HG03521 (cell line): Measurements from ENCODE around the gene IGF1R.

ENCODE experiments used
- ATAC-seq: cut with Tn5 transposase; IDR thresholded peaks from one replicate; pipeline ENCODE4 v1.9.1; 2021; ENCODE audit warnings: mild to moderate bottlenecking, moderate library complexity; ENCODE audit not compliant: unreplicated experiment

IGF1R gene

DNA sequence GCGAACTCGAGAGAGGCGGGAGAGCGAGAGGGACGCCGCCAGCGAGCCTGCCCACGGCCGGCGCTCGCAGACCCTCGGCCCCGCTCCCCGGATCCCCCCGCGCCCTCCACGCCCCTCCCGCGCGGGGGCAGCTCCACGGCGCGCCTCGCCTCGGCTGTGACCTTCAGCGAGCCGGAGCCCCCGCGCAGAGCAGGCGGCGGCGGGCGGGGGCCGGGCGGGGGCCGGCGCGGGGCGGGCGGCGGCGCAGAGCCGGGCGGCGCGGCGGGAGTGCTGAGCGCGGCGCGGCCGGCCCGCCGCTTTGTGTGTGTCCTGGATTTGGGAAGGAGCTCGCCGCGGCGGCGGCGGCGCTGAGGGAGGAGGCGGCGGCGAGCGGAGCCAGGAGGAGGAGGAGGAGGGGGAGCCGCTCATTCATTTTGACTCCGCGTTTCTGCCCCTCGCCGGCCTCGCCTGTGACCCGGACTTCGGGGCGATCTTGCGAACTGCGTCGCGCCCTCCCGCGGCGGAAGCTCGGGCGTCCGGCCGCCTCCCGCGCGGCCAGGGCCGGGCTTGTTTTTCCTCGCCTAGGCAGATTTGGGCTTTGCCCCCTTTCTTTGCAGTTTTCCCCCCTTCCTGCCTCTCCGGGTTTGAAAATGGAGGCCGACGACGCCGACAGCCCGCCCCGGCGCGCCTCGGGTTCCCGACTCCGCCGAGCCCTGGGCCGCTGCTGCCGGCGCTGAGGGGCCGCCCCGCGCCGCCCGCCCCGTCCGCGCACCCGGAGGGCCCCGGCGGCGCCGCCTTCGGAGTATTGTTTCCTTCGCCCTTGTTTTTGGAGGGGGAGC lies 524 bp downstream of the IGF1R start:
- peak; percentile 21 for ATAC-seq

DNA sequence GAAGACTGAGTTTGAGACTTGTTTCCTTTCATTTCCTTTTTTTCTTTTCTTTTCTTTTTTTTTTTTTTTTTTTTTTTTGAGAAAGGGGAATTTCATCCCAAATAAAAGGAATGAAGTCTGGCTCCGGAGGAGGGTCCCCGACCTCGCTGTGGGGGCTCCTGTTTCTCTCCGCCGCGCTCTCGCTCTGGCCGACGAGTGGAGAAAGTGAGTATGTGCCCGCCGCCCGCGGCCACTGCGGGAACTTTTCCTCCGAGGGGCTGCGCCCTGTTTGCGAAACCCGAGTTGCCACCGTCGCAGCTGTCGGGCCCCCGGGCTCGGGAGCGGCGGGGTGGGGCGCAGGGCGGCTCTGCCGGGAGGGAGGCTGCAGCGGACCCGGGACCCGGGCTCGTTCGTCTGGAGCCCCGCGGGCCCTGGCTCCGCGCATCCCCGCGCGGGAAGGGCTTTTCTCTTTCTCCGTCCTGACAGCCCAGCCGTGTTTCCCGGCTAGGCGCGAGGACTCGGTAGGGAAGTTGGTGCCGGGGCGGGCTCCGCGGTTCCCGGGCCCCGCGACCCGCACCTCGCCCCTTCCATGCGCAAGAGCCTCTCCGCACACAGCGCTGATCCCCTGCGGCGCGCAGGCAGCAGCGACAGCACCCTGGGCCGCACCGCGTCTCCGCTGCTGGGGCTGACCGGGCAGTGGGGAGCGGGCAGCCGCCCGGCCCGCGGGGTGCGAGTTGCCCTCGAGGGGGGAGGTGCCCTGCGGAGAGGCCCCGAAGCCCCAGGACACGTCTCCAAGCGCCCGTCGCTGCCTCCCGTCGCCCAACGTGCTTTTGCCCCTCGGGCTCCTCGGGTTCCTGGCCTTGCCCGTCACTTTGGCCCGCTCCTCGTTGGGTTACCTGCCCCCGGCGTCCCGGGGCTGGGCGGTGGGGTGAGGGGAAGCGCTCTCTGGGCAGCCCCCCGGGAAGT lies 1.4 kb downstream of the IGF1R start:
- ATAC-seq: no peak

GRCh38 chr15:98650417-98651035 lies 2.2 kb downstream of the IGF1R start:
- ATAC-seq: no peak

DNA sequence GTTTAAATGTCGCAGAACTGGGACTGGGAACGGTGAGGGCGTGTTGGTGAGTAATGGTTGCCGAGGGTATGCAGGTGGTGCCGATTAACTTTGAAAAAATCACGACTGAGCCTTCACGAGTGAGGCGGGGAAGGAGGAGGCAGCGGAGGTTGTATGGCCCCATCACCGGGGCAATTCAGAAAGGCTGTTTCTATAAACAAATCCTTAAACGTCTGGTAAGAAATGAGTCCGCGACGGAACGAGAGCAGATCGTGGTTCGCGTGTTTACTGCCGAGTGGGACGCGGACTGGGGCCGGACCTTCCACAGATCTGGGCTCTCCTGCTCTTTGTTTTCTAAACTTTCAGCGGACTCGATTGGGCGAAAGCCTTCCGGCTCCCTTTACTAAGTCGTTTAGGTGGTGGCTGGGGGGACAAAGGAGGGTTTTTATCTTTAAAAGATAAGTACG lies 2.7 kb downstream of the IGF1R start:
- ATAC-seq: no peak

- no peak for ATAC-seq
These were observed 3.4 kb downstream of the IGF1R start for GRCh38 chr15:98651581-98652220.

DNA sequence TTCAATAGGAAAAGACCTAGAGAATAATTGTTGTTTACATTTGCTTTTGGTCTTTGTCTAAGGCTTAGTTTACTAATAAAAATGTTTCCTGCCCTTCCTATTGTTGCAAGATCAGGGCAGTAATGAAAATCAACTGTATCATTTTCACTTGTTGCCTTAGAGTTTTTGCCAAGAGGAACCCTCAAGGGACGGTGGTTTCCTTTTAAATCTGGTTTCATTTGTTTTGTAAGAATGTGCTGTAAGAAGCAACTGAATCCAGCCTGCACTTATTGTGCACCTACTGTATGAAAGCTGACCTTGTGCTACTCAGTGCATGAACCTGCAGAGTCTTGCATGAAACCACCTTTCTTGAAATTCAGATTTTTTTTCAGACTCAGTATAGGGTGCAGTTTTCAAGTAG lies 5.3 kb downstream of the IGF1R start:
- no peak for ATAC-seq

GRCh38 chr15:98654790-98655360 lies 6.5 kb downstream of the IGF1R start:
- ATAC-seq: no peak

DNA sequence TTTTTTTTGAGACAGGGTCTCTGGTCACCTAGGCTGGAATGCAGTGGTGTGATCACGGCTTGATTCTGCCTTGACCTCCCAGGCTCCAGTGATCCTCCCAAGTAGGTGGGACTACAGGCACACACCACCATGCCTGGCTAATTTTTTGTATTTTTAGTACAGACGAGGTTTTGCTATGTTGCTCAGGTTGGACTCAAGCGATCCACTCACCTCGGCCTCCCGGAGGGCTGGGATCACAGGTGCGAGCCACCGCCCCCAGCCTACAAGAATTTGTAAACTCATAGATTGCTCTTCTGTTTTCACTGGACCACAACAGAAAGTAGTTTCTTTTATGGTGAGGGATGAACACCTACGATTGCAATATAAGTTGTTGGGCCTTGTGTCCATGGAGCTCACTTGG lies 7.4 kb downstream of the IGF1R start:
- no peak for ATAC-seq

DNA sequence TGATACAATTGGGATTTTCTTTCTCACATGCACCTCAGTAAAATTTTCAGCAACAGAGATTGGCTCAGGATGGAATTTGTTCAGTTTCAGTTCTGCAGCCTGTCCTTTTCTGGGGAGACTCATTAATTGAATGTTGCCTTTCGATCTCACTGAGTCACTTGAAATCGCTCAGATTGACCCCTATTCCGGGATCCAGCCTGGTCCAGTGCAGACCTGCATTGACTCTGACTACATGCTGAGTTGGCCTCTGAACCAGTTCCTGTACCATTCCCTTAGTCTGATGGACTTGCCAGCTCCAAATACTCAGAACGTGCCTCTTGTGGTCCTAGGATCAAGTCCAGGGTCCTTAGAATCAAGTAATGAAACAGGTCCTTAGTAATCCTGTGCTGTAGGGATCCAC lies 9.4 kb downstream of the IGF1R start:
- no peak for ATAC-seq

GRCh38 chr15:98658831-98659699 lies 10.7 kb downstream of the IGF1R start:
- ATAC-seq: peak; percentile 80

DNA sequence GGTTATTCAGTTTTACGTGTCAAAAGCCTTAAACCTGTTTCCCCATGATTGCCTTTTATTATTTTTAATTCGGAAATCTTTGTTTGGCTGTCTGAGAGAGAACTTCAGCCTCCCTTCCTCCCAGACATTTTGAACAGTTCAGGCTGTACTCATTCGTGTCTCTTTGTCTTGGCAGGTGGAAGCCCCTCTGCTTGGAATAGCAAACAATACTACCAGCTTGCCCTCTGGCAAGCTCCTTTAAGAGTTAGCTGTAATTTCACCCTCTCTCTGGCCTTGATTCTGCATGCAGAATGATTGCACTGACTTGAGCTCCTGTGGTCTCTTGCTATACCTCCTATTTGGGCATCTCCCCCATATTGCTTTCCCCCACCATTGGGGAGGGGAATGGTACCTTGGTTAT lies 11.7 kb downstream of the IGF1R start:
- no peak for ATAC-seq

DNA sequence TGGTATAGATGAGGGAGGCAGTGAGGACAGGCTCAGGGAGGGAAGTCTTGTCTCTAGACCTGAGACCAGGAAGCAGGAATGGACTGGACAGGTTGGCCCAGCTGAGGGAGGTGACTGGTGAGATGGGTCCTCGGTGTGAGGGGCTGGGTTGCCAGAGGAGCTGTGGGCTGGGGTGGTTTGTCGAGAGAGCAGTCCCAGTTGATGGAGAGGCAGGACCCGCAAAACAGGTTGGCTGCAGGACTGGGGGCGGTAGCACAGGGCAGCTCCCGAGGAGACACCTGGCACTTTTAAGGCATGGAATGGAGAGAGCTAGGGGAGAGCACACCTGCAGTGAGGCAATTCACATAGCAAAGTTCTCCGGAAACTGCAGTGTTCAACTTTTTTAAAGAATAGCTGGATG lies 14.7 kb downstream of the IGF1R start:
- no peak for ATAC-seq

- no peak for ATAC-seq
These were observed 15.3 kb downstream of the IGF1R start for GRCh38 chr15:98663606-98664005.

- no peak for ATAC-seq
These were observed 18.1 kb downstream of the IGF1R start for GRCh38 chr15:98666441-98666840.

- no peak for ATAC-seq
These were observed 18.5 kb downstream of the IGF1R start for GRCh38 chr15:98666841-98667240.

- ATAC-seq: no peak
These were observed 19.3 kb downstream of the IGF1R start for GRCh38 chr15:98667521-98668179.

- no peak for ATAC-seq
These were observed 20.4 kb downstream of the IGF1R start for GRCh38 chr15:98668566-98669308.

DNA sequence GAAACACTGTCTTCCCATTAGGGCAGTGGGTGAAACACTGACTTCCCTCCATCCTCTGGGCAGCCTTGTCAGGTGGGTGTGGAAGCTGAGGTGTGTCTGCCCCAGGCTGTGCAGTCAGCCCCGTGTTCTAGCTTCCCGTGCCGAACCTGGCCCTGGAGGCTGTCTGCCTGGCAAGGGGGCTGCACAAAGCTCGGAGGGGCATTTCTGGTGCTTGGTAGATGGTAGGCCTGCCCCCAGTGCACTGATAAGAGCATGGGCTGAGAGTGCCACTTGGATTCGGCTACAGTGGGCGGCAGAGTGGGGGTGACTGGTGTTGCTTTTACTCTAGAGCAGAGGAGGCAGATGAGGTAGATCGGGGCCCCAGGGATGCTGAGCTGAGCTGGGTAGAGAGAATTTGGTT lies 21.3 kb downstream of the IGF1R start:
- no peak for ATAC-seq
